PFSK-1 (cell line): Measurements from ENCODE around the gene SIRT7.

Experiments
- POLR2AphosphoS5 ChIP-seq: IDR thresholded peaks from 2 replicates; pipeline ENCODE4 v1.6.1; 2012; ENCODE audit warnings: low read depth, mild to moderate bottlenecking, control low read depth, low read length, moderate library complexity
- SIN3A ChIP-seq: IDR thresholded peaks from 2 replicates; pipeline ENCODE4 v1.6.1; 2012; ENCODE audit warnings: mild to moderate bottlenecking, low read length, moderate library complexity, borderline replicate concordance; ENCODE audit not compliant: insufficient read depth
- TAF1 ChIP-seq: IDR thresholded peaks from 2 replicates; pipeline ENCODE4 v1.6.1; 2012; ENCODE audit warnings: low read length, control low read depth, borderline replicate concordance; ENCODE audit not compliant: insufficient read depth
- TF ChIP-seq, protein P1 (sequence below), 2 experiments: IDR thresholded peaks; 2 replicates each; pipeline versions ENCODE4 v1.6.1 to v1.8.0; 2011 to 2012; ENCODE audit warnings: low read depth in 2 of 2, low read length in 2 of 2, control low read depth in 1 of 2, inconsistent platforms in 1 of 2, mild to moderate bottlenecking in 1 of 2, moderate library complexity in 1 of 2; ENCODE audit not compliant: insufficient read depth in 1 of 2

DNA sequence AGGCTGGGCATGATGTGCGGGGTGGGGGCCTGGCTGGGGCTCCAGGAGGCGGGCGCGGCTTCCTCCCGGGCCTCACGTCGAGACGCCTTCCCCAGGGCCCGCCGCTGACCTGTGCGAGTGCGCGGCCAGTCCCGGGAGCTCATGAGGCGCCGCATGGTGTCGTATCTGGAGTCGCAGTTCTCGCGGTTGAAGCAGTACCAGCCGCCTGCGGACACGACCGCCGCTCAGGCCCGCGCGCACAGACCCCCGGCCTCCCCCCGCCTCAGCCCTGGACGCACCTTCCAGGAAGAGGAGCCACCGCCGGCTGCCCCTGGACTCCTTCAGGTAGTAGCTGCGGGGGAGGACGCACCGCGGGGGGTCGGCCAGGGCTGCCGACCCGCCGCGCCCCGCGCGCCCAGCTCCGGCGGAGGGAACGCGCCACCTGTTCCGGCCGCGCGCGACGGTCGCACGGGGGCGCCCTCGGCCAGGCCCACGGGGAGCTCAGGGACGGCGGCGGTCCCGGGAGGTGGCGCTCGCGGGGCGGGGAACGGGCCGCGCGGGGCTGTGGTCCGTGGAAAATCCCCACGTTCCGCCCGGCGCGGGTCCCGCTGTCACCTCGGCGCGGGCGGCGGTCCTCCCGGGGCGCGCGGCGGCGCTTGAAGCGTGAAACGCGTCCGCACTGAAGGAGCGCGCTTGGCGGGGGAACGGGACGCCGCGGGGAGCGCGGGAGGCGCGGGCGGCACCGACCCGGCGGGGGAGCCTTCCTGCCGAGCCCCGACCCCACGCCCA is 41.6 kb upstream of the SIRT7 start:
- TF ChIP-seq, protein P1, sequence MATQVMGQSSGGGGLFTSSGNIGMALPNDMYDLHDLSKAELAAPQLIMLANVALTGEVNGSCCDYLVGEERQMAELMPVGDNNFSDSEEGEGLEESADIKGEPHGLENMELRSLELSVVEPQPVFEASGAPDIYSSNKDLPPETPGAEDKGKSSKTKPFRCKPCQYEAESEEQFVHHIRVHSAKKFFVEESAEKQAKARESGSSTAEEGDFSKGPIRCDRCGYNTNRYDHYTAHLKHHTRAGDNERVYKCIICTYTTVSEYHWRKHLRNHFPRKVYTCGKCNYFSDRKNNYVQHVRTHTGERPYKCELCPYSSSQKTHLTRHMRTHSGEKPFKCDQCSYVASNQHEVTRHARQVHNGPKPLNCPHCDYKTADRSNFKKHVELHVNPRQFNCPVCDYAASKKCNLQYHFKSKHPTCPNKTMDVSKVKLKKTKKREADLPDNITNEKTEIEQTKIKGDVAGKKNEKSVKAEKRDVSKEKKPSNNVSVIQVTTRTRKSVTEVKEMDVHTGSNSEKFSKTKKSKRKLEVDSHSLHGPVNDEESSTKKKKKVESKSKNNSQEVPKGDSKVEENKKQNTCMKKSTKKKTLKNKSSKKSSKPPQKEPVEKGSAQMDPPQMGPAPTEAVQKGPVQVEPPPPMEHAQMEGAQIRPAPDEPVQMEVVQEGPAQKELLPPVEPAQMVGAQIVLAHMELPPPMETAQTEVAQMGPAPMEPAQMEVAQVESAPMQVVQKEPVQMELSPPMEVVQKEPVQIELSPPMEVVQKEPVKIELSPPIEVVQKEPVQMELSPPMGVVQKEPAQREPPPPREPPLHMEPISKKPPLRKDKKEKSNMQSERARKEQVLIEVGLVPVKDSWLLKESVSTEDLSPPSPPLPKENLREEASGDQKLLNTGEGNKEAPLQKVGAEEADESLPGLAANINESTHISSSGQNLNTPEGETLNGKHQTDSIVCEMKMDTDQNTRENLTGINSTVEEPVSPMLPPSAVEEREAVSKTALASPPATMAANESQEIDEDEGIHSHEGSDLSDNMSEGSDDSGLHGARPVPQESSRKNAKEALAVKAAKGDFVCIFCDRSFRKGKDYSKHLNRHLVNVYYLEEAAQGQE (IDR thresholded peaks at IDR 0.05; ENCODE audit: insufficient read depth in 1 of 2, low read depth in 2 of 2, low read length in 2 of 2), result no peak
- no peak for TF ChIP-seq POLR2AphosphoS5
- no peak for TF ChIP-seq SIN3A
- no peak for TF ChIP-seq TAF1
